HG02759 (cell line): Measurements from ENCODE around the gene CD44.

Experiments used
- ATAC-seq: cut with Tn5 transposase; IDR thresholded peaks from one replicate; pipeline ENCODE4 v1.9.1; 2021; ENCODE audit warnings: mild to moderate bottlenecking, moderate library complexity; ENCODE audit not compliant: unreplicated experiment

Gene CD44

GRCh38 chr11:35234460-35235156 is 95.6 kb downstream of the CD44 start:
- no peak for ATAC-seq

- no peak for ATAC-seq
These were observed 96.1 kb downstream of the CD44 start for GRCh38 chr11:35235157-35235468.

DNA sequence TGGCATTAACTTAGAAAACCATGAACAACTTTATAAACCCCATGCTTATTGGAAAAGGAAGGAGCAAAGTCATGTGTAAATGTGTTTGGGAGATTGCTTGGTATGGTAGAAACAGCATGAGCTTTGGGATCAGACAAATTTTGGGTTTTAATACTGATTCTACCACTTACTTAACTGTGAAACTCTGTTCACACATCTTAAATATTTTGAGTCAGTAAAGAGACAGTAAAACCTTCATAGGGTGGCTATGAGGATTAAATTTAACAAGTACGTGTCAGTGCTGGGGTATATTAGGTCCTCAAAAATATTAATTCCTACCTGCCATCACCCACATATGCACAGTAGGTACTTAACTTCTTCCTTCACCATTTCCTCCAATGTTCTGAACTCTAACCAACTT is 96.5 kb downstream of the CD44 start:
- no peak for ATAC-seq

DNA sequence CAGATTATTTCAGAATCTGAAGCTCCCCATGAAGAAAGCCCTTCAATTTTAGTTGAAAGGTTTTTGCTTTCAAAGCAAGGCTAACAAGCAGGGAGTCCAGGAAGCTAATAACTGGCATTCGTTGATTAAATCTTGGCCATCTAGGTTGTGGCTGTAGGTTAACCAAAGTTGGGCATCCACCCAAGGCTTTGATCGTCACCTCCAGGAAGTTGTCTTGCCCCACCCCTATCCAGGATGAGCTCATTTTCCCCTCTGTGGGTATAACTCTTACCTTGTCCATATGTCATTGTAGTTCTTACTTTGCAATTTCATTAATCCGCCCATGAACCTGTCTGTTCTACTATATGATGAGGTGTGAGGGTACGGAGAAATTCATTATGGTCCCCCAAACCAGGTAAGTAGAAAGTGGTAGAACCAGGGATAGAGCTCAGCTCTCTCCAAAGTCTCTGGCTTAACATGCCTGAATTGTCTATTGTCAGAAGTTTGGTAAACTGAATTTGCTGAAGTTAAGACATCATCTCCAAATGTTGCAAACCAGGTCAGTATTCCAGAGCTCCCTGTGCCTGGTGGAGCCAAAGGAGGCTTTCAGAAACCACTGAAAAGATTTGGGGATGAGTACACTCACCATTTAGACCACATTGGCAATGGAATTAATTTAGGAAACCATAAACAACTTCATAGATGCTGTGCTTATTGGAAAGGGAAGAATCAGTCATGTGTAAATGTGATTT is 97.1 kb downstream of the CD44 start:
- no peak for ATAC-seq

DNA sequence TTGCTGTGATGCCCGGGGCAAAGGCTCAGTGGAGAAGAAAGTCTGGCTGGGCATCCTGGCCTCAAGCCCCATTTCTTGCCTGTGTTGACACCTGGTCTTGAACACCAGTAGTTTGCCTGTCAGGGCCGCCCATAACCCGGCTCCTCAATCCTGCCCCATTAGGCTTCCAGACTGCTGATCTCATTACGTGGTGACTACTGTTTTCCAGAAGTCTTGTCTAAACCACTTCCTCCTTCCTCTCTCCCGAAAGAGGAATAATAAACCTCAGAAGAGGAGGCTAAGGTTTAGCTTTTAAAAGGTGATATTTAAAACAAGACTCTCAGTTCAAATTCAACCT is 97.7 kb downstream of the CD44 start:
- ATAC-seq = no peak

GRCh38 chr11:35237351-35237750 is 98.4 kb downstream of the CD44 start:
- no peak for ATAC-seq

GRCh38 chr11:35237860-35238715 is 99.1 kb downstream of the CD44 start:
- ATAC-seq = no peak

DNA sequence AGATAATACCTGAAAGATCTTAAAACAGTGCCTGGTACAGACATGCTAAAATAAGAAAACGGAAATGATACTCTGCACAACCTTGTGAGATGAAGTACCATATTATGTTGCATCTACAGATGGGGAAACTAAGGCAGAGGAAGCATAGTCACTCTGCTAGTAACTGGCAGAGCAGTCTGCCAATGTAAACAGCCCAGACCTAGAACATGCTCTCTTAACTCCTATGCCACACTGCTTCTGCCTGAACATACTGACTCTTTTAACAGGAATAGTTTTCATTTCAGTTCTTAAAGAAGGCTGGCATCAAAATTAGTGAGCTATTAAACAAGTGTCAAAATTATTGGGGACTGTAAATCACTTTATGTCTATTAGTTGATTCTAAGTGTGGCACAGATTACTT is 99.9 kb downstream of the CD44 start:
- no peak for ATAC-seq

GRCh38 chr11:35239471-35240075 is 100.6 kb downstream of the CD44 start:
- ATAC-seq = no peak

DNA sequence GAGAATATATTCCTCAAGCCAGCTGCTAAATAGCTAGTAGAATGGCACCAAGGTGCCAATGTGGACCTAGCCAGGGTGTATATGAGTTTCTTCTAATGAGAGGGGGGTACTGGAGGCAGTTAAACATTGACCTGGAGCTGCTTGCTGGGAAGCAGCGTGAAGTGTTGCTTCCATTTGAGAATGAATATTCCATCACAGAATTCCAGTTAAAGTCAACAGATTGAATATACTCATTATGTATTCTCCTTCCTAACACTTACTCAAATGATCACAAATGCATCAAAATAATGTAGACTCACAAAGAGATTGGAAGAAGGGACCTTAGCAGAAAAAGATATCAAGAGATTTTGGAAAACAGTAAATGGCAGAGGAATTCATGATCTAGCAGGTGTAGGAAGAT is 102.1 kb downstream of the CD44 start:
- no peak for ATAC-seq

GRCh38 chr11:35241531-35241930 is 102.6 kb downstream of the CD44 start:
- ATAC-seq = no peak

- no peak for ATAC-seq
These were observed 103.7 kb downstream of the CD44 start for GRCh38 chr11:35242412-35243242.

GRCh38 chr11:35243774-35244173 is 104.8 kb downstream of the CD44 start:
- ATAC-seq = no peak

- no peak for ATAC-seq
These were observed 106.1 kb downstream of the CD44 start for GRCh38 chr11:35245056-35245455.

- no peak for ATAC-seq
These were observed 106.8 kb downstream of the CD44 start for GRCh38 chr11:35245786-35246185.

GRCh38 chr11:35246745-35247144 is 107.8 kb downstream of the CD44 start:
- no peak for ATAC-seq

DNA sequence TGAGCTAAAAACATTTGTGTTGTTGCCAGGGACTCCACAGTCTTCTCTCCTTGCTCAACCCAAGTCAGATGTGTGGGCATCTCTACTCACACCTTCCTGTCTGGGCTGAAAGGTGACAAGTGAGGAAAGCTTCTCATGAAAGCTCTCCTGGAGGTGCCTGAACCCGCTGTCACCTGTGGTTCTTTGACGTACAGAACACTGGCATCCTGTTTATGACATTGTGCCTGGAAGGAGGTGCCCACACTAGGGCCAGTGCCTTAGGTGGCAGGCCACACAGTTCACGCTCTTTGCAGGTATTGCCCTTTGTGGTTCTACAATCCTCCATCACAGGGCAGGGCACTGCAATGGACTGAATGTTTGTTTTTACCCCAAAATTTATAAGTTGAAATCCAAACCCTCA is 108.5 kb downstream of the CD44 start:
- ATAC-seq = no peak

DNA sequence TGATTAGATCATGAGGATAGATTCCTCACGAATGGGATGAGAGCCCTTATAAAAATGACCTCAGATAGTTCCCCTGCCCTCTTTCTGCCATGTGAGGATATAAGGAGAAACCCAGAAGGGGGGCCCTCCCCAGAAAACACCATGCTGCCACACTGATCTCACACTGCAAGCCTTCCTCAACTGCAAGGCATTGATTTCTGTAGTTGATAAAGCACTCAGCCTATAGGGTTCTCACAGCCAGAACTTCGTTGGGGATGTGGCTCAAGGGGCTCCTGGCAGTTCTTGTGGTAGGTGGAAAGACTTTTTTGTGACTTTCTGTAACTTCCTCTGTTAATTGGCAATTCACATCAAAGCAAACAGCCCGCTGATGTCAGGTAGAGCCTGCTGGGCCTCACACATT is 108.9 kb downstream of the CD44 start:
- no peak for ATAC-seq

GRCh38 chr11:35248558-35249323 is 109.8 kb downstream of the CD44 start:
- no peak for ATAC-seq

DNA sequence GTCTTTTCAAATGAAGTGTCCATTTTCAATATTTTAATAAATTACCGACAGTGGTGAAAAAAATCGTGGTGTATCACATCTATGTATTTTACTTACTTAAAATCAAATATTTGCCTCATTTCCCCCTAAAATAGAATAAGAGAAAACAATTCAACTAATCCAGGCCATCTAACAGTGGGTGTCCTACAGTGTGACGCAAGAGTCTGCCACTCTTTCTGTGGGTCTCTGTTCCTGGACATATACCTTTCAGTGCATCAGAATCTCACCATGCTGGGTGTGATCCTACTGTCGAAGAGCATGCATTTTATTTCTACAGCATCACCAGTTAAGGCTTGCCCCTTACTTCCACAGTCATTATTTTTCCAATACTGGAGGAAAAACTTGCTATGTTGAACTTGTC is 111.2 kb downstream of the CD44 start:
- no peak for ATAC-seq
